HG03196 (cell line): ENCODE measurements around the gene HENMT1.
"Not testable (repeated sequence)": the region's sequence is repeated elsewhere in the genome, so short reads cannot be mapped to it uniquely, and the experiment has no call there.

Experiments
- ATAC-seq: cut with Tn5 transposase; IDR thresholded peaks from one replicate; pipeline ENCODE4 v1.9.1; 2021; ENCODE audit not compliant: unreplicated experiment

HENMT1 gene

DNA sequence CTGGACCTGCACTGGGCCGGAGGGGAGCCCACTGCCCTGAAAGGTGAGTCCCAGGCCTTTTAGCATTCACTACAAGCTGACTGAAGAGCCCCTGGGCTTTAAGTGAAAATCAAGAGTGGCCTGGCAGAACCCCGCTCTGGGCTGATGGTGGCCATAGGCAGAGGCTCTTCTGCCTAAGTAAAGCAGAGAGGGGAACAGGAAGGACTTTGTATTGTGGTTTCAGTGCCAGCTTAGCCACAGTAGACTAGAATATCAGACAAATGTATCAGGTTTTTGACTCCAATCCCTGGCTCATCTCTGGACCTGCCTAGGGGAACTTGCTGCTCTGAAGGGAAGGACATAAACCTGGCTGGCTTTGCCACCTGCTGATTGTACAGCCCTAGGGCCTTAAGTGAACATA is 10.2 kb upstream of the HENMT1 start:
- no peak for ATAC-seq

DNA sequence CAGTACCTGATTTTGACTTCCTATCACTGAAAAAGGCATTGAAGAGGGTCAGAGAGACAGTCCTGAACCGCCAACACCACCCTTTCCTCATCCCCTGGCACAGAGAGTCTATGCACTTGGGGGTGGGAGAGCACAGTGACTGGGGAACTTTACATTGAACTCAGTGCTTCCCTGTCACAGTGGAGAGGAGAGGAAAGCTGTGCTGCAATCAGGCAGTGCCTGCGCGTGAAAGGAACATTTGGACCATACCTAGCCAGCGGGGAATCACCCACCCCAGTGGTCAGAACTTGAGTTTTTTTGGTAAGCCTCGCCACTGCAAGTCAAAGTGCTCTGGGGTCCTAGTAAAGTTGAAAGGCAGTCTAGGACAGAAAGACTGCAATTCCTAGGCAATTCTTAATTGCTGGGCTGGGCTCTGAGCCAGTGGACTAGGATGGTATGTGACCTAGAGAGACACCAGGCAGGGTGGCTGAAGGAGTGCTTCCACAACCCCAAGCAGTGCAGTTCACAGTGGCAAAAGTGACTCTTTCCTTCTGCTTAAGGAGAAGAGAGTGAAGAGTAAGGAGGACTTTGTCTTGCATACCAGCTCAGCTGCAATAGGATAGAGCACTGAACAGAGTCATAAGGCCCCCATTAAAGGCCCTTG is 9.4 kb upstream of the HENMT1 start:
- no peak for ATAC-seq

DNA sequence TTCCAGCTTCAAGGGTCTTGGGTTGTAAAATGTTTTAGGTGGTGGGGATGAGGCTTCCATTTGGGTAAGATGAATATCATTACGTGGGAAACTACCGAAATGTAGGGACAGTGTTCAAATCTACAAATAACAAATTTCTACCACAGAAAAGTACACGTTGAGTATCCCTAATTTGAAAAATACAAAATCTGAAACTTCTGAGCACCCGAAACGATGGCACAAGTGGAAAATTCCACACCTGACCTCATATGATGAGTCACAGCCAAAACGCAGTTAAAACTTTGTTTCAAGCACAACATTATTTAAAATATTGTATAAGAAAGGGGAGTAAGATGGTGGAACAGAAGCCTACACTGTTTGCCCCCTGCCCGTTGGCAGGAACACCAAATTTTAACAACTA is 8.8 kb upstream of the HENMT1 start:
- ATAC-seq: no peak

DNA sequence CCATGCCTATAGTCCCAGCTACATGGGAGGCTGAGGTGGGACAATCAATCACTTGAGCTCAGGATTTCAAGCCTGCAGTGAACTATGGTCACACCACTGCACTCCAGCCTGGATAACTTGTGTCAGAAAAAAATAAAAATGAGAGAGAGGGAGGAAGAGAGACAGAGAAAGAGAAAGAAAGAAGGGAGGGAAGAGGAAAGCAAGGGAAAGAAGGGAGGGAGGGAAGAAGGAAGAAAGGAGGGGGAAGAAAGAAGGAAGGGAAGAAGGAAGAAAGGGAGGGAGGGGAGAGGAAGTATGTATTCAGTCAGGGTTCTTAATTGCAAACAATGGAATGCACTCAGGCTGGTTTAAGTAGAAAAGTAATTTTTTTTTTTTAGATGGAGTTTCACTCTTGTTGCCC is 7.9 kb upstream of the HENMT1 start:
- no peak for ATAC-seq

DNA sequence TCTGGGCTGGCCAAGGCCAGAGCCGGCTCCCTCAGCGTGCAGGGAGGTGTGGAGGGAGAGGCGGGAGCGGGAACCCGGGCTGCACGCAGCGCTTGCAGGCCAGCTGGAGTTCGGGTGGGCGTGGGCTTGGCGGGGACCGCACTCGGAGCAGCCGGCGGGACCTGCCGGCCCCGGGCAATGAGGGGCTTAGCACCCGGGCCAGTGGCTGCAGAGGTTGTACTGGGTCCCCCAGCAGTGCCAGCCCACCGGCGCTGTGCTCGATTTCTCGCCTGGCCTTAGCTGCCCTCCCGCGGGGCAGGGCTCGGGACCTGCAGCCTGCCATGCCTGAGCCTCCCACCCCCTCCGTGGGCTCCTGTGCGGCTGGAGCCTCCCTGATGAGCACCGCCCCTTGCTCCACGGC is 6.5 kb upstream of the HENMT1 start:
- ATAC-seq: not testable (repeated sequence)

DNA sequence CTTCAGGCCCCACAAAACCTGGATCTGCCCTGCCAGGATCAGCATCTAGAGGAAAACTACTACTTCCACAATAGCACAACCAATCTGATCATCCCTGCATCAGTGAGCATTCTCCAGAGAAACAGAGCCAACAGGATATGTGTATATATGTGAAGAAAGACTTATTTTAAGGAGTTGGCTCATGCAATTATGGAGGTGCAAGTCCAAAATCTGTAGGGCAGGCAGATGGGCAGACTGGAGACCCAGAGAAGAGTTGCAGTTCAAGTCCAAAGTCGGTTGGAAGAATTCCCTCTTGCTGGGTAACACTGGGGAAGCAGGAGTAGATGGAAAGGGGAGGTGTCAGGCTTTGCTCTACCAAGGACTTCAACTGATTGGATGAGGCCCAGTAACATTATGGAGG is 4.9 kb upstream of the HENMT1 start:
- no peak for ATAC-seq

DNA sequence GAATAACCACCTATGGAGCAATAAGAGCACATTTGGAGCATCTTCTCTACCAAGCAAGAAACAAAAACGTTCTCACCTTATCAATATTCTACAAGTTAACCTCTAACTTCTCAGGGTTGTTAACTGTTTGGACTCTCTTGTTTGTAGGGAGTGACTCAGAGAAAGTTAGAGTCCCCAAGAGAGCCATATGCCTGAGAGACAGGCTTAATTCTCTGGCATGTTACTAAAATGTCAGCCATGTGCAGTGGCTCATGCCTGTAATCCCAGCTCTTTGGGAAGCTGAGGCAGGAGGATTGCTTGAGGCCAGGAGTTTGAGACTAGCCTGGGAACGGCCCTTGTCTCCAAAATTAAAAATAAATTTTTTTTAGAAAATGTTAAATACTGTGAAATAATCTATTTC is 4.2 kb upstream of the HENMT1 start:
- no peak for ATAC-seq

DNA sequence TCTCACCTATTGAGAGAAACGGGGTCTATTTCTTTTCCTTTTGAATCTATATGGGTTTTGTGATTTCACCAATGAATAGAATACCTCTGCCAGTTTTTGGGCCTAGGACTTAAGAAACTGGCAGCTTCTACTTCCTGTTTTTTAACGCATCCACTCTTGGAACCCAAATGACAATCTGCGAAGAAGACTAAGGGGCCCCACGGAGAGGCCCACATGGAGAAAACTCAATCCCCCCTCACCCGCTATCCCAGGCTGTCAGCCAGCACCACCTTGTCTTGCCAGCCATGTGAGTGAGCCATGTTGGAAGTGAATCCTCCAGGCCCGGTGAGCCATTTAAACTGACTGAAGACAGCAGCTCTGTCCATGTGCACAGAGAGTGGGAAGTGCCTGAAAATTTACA is 3.6 kb upstream of the HENMT1 start:
- no peak for ATAC-seq

DNA sequence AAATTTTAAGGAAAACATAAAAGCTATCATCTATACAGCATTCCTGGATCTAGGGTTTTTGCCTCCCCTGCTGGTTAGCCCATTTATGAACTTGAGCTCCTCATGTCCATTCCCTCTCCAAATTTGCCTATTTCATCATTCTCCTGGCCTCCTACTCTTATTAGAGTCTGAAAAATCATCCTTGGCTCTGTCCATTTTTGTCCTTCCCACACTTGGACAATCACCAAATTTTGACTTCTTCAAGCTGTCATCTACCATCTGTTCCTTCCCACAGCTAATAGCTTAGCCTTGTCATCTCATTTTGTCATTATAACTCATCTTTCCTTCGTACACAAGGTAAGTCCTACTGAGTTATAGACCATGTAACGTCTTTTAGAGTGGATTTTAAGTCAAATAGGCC is 2.2 kb upstream of the HENMT1 start:
- no peak for ATAC-seq

DNA sequence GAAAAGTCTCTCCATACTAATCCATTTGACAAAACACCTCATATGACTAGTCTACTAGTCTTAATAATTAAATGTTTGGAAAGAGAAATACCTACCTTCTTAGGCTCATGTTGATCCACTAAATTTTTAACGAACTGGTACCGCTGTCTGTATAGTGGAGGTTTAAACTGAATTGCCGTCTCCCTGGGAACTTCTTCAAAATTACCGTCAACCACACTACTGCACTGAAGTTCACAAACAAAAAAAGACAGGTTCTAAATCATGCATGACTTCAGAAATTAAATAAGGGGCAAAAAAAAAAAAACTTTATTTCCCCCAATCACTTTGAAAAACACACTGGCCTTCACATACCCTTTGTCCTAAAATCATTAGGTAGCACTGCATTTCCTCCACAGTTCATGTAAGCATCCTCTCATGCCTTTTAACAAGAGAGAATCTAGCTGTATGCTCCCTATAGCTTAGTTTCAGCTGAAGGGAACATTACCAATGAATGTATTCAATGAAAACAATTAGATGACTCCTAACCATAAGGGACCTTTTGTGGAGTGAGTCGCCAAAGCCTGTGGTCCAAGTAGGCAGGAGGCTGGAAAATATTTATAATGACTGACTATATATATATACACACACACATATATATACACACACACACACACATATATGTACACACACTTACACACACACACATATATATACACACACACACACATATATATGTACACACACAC is 3.4 kb downstream of the HENMT1 start:
- no peak for ATAC-seq

DNA sequence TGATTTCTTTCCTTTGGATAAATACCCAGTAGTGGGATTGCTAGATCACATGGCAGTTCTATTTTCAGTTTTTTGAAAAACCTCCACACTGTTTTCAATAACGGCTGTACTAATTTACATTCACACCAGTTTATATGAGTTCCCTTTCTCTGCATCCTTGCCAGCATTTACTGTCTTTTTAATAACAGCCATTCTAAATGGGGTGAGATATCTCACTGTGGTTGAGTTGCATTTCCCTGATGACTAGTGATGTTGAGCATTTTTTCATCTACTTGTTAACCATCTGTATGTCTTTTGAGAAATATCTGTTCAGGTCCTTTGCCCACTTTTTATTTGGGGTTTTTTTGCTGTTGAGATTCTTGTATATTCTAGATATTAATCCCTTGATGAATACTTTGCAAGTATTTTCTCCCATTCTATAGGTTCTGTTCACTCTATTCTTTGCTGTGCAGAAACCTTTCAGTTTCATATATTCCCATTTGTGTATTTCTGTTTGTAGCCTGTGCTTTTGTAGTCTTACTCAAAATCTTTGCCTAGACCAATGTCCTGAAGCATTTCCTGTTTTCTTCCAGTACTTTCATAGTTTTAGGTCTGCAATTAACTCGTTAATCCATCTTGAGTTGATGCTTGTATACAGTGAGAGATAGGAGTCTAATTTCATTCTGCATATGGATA is 7.3 kb downstream of the HENMT1 start:
- ATAC-seq: no peak

DNA sequence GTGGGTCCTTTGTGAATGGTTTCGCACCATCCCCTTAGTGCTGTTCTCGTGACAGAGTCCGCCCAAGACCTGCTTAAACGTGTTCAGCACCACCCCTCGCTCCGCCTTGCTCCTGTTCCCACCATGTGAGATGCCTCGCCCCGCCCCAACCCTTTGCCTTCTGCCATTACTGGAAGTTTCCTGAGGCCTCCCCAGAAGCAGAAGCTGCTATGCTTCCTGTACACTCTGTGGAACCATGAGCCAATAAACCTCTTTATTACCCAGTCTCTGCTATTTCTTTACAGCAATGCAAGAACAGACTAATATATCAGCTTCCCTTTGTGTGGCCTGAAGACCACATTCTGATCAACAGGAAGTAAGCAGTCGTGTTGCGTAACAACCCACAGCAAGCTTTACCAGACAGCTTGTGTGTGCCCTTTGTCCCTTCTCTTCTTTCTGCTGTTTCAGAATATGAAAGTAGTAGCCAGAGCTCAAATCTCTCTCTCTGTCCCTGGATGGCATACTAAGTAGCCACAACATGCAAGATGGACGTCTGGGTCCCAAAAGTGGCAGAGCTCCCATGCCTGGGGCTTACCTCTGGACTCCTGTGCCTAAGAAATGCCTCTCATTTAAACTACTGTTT is 14.1 kb downstream of the HENMT1 start:
- ATAC-seq: peak; percentile 51

DNA sequence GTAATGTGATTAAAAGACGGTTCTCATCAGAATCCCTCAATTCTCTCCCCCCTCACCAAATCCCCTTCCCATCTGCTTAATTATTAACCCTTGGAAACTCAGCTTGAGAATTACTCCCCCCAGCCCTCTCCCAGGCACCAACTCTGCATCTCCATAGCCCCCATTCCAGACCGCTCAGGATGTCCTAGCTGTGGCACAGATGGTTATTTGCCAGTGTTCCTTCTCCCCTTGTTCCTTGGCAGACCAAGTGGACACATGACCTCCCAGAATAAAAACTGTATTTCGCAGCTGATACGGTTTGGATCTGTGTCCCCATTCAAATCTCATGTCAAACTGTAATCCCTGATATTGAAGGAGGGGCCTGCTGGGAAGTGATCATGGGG is 14.6 kb downstream of the HENMT1 start:
- ATAC-seq: no peak

DNA sequence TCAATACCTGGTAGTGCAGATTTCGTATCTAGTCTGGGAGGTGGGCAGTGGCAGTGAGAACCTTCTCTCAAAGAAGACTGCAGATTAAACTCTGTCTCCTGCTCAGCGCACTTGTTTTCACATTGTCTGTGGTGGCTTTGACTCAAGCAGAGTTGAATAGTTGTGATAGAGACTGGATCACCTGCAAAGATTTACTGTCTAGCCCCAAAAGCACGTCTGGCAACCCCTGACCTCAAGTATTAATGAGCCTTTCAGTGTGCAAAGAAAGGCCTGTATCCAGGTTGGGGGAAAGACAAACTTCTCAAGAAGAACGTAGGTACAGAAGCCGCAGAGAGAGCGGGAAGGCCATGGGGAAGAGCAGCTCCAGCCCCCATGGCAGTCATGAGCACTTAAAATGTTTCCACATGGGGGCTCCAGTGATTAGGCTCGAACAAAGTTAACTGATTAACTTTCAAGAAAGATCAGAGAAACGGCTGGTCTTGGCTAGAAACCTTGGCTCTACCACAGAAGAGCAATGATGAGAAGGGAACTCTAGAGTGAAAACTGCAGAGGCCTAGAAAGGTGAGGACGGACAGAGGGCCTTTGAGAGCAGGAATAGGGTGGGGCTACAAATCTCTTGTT is 15.2 kb downstream of the HENMT1 start:
- no peak for ATAC-seq

DNA sequence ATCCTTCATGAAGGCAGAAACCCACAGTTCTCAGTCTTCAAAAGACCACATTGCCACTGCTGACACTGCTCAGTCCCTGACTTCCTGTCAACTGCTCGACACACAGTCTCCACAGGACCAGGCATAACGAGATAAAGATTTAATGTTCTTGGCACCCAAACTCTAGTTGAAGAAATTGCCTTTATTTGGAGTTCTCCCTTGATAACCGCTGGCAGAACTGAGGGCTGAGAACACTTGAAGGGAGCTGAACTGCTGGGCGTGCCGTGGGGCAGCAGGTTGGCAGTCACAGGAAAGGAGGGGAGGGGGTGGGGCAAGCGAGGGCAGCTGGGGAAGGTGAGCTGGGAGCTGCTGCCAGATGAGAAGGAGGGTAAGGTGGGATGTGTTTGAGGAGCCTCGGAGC is 15.9 kb downstream of the HENMT1 start:
- ATAC-seq: no peak

DNA sequence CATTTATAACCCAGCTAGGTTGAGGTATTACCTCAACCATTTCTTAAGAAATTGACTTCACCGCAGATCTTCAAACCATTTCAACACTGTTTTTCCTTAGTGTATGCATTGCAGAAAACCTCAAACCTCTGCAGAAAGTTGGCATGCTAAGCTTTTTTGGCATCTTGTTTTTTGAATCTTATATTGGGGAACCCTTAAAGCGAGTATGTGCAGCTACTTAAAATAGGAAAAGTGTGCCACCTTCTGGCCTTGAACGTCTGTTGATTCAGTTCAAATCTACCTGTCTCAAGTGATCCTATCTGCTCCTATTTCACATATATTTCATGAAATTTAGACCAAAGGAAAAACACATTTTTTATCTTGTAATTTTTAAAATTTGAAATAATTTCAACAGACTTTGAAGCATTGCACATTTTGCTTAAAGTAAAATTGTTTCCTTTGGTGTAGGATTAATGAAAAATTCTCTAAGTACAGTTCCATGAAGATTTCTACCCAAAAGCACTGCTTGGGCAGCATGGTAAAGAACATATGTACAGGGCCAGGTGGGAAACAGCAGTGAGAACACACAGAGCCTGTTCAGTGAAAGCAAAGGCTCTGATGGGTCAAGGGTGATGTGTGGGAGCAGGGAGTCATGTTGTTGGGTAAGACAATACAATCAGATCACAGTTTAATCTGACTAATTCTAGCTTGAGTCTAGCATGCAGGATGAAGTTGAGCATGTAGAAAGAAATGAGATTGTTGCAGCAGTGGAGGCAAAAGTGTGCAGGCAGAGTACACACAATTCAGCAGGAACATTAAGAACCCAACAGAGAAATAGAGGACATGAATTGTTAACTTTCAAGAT is 17.2 kb downstream of the HENMT1 start:
- no peak for ATAC-seq

DNA sequence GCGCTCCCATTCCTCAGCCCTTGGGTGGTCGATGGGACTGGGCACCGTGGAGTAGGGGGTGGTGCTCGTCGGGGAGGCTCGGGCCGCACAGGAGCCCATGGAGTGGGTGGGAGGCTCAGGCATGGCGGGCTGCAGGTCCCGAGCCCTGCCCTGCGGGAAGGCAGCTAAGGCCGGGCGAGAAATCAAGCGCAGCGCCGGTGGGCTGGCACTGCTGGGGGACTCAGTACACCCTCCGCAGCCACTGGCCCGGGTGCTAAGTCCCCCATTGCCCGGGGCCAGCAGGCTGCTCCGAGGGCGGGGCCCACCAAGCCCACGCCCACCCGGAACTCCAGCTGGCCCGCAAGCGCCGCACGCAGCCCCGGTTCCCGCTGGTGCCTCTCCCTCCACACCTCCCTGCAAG is 20.0 kb downstream of the HENMT1 start:
- ATAC-seq: not testable (repeated sequence)

DNA sequence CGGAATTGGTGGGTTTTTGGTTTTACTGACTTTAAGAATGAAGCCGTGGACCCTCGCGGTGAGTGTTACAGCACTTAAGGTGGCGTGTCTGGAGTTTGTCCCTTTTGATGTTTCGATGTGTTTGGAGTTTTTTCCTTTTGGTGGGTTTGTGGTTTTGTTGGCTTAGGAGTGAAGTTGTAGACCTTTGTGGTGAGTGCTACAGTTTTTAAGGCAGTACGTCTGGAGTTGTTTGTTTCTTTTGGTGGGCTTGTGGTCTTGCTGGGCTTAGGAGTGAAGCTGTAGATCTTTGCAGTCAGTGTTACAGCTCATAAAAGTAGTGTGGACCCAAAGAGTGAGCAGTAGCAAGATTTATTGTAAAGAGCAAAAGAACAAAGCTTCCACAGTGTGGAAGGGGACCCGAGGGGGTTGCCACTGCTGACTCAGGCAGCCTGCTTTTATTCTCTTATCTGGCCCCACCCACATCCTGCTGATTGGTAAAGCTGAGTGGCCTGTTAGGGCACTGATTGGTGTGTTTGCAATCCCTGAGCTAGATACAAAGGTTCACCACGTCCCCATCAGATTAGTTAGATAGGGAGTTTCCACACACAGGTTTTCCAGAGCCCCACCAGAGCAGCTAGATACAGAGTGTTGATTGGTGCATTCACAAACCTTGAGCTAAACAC is 20.9 kb downstream of the HENMT1 start:
- ATAC-seq: no peak

DNA sequence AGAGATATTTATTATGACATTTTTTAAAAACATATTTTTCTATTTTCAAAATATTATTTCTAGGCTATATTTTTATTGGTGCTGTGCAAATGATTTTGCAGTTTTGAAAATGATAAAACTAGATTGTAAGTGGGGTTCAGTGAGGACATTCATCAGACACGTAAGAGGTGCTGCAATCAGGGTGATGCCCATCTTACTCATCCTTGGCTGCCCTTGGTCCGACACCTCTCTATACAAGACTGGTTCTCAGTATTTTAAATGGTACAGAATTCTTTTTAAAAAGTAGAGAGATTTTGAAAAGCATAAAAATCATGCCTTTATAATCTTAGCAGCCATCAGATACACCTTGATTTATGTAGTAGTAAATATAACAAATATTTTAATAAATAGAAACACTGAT is 24.0 kb downstream of the HENMT1 start:
- ATAC-seq: no peak

DNA sequence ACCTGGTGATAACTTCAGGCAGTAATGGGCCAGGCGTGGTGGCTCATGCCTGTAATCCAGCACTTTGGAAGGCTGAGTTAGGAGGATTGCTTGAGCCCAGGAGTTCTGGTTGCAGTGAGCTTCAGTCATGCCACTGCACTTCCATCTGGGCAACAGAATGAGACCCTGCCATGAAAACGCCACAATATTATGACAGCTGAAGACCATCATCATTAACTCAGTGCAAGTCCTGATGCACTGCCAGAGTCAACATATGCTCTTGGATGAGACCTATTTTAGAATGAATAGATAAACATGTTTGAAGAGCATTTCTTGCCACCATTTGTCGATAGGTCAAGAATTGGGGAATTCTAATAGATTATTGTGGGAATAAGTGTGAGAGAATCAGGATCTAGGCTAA is 26.4 kb downstream of the HENMT1 start:
- ATAC-seq: no peak
